H1 (cell line): ENCODE data around the gene MTM1. TPM values are rescaled to one million over a fixed set of nuclear protein-coding genes. Genes with fewer than 3 reads are reported as not detected.

Source experiments
- CTCF ChIA-PET: fragments of 300-600 bp; sonication (Branson Sonifier 250); formaldehyde crosslinking; loops from one replicate; lab custom pipeline; 2021; ENCODE audit not compliant: partially characterized antibody; lab: Charles Lee
- POLR2A ChIA-PET: fragments of 300-600 bp; sonication (Branson Sonifier 250); formaldehyde crosslinking; loops from one replicate; lab custom pipeline; 2021; ENCODE audit warnings: inconsistent platforms; ENCODE audit not compliant: partially characterized antibody; lab: Charles Lee
- DNase-seq, 2 experiments: peaks; one replicate each; pipeline versions ENCODE4 v3.0.0 to v3.0.0-alpha.2; 2010 to 2022; ENCODE audit warnings: low spot score in 2 of 2, low read depth in 1 of 2, mixed read lengths in 1 of 2
- FAIRE-seq: peaks from 2 replicates; lab custom pipeline; 2011; peaks lifted over from hg19 to GRCh38; lab: Jason Lieb, UNC
- H2AFZ ChIP-seq: 2 replicates; pipeline ENCODE4 v1.8.1; 2012; ENCODE audit warnings: low read length, inconsistent platforms
- H2AK5ac ChIP-seq: 2 replicates; pipeline ENCODE4 v1.6.1; 2013; ENCODE audit warnings: low read depth, low read length
- H2BK120ac ChIP-seq: replicated peaks from 2 replicates; pipeline ENCODE3; 2013; ENCODE audit warnings: low read depth, low read length, inconsistent platforms
- H2BK12ac ChIP-seq: 2 replicates; pipeline ENCODE4 v1.6.1; 2013; ENCODE audit warnings: low read depth, low read length
- H2BK15ac ChIP-seq: 2 replicates; pipeline ENCODE4 v1.6.1; 2013; ENCODE audit warnings: low read length
- H2BK20ac ChIP-seq: 2 replicates; pipeline ENCODE4 v1.6.1; 2013; ENCODE audit warnings: low read length
- H2BK5ac ChIP-seq: 2 replicates; pipeline ENCODE4 v1.6.1; 2013; ENCODE audit warnings: low read depth, low read length
- H3K14ac ChIP-seq: 2 replicates; pipeline ENCODE4 v1.6.1; 2013; ENCODE audit warnings: inconsistent platforms; ENCODE audit not compliant: insufficient read length
- H3K18ac ChIP-seq: 2 replicates; pipeline ENCODE4 v1.6.1; 2013; ENCODE audit warnings: low read length; ENCODE audit errors: extremely low read depth
- H3K23ac ChIP-seq: 2 replicates; pipeline ENCODE4 v1.6.1; 2013; ENCODE audit warnings: inconsistent platforms; ENCODE audit not compliant: insufficient read length
- H3K23me2 ChIP-seq: 2 replicates; pipeline ENCODE4 v1.6.1; 2013; ENCODE audit warnings: low read depth, low read length
- H3K27ac ChIP-seq: 2 replicates; pipeline ENCODE4 v1.6.1; 2011; ENCODE audit warnings: low read depth, low read length, inconsistent platforms
- H3K27me3 ChIP-seq, 4 experiments: replicated peaks in 1 of 4; 1 replicate in 1 of 4; 2 replicates in 3 of 4; pipeline versions ENCODE4 v1.6.1 to v1.8.1; 2011 to 2013; ENCODE audit warnings: low read length in 3 of 4, mild to moderate bottlenecking in 3 of 4, inconsistent platforms in 2 of 4, mixed read lengths in 2 of 4, moderate library complexity in 1 of 4; ENCODE audit not compliant: control insufficient read depth in 3 of 4, insufficient read depth in 3 of 4; ENCODE audit errors: extremely low read depth in 1 of 4
- H3K36me3 ChIP-seq, 4 experiments: 2 replicates each; pipeline versions ENCODE4 v1.6.1 to v1.8.1; 2011 to 2013; ENCODE audit warnings: mild to moderate bottlenecking in 4 of 4, low read length in 3 of 4, moderate library complexity in 2 of 4, control low read depth in 1 of 4, inconsistent platforms in 1 of 4; ENCODE audit not compliant: insufficient read depth in 4 of 4, control insufficient read depth in 2 of 4
- H3K4ac ChIP-seq: replicated peaks from 2 replicates; pipeline ENCODE3; 2013; ENCODE audit warnings: low read length, low read depth, mixed read lengths, inconsistent platforms; ENCODE audit not compliant: insufficient read length
- H3K4me1 ChIP-seq, 4 experiments: replicated peaks in 1 of 4; 1 replicate in 1 of 4; 2 replicates in 3 of 4; pipeline versions ENCODE4 v1.6.1 to v1.8.1; 2011 to 2013; ENCODE audit warnings: low read length in 3 of 4, inconsistent platforms in 2 of 4, mixed read lengths in 1 of 4; ENCODE audit not compliant: insufficient read depth in 4 of 4, control insufficient read depth in 3 of 4
- H3K4me2 ChIP-seq, 2 experiments: 2 replicates each; pipeline versions ENCODE4 v1.6.1 to v1.8.1; 2011 to 2013; ENCODE audit warnings: low read depth in 2 of 2, low read length in 2 of 2, control low read depth in 1 of 2, inconsistent platforms in 1 of 2, mild to moderate bottlenecking in 1 of 2; ENCODE audit not compliant: insufficient read depth in 1 of 2
- H3K4me3 ChIP-seq, 4 experiments: fragments of 200-600, 300-600 bp in 1 of 4; sonication (generic), shearing (Covaris generic), sonication (Bioruptor Twin) in 1 of 4; 2 replicates each; pipeline versions ENCODE4 v1.5.1 to v1.8.1; 2011 to 2016; ENCODE audit warnings: low read length in 4 of 4, low read depth in 3 of 4, control low read depth in 2 of 4, inconsistent platforms in 2 of 4, mild to moderate bottlenecking in 2 of 4, mixed read lengths in 1 of 4, moderate library complexity in 1 of 4; ENCODE audit not compliant: insufficient read depth in 2 of 4; ENCODE audit errors: extremely low read depth in 1 of 4
- H3K56ac ChIP-seq: replicated peaks from 2 replicates; pipeline ENCODE3; 2013; ENCODE audit warnings: low read depth, mild to moderate bottlenecking, mixed read lengths, low read length, inconsistent platforms; ENCODE audit not compliant: insufficient read length
- H3K79me1 ChIP-seq: 2 replicates; pipeline ENCODE4 v1.6.1; 2013; ENCODE audit warnings: low read depth, low read length, control low read depth
- H3K79me2 ChIP-seq, 2 experiments: 2 replicates each; pipeline versions ENCODE4 v1.6.1 to v1.8.1; 2012 to 2013; ENCODE audit warnings: low read length in 2 of 2, mild to moderate bottlenecking in 2 of 2, inconsistent platforms in 1 of 2; ENCODE audit not compliant: insufficient read depth in 2 of 2, control insufficient read depth in 1 of 2
- H3K9ac ChIP-seq, 4 experiments: replicated peaks in 1 of 4; 1 replicate in 1 of 4; 2 replicates in 3 of 4; pipeline versions ENCODE4 v1.6.1 to v1.8.1; 2011 to 2013; ENCODE audit warnings: low read depth in 3 of 4, low read length in 3 of 4, control low read depth in 2 of 4, mild to moderate bottlenecking in 2 of 4, moderate library complexity in 2 of 4, inconsistent platforms in 1 of 4; ENCODE audit errors: extremely low read depth in 1 of 4
- H3K9me3 ChIP-seq, 2 experiments: 2 replicates each; pipeline versions ENCODE4 v1.6.1 to v1.8.1; 2012 to 2013; ENCODE audit warnings: mild to moderate bottlenecking in 2 of 2, moderate library complexity in 2 of 2, control low read depth in 1 of 2, inconsistent platforms in 1 of 2, low read depth in 1 of 2, low read length in 1 of 2, mixed read lengths in 1 of 2; ENCODE audit not compliant: insufficient read depth in 2 of 2
- H4K20me1 ChIP-seq, 2 experiments: replicated peaks in 1 of 2; 2 replicates each; pipeline versions ENCODE3 to v1.8.1; 2011 to 2013; ENCODE audit warnings: inconsistent platforms in 2 of 2, low read length in 2 of 2, mild to moderate bottlenecking in 1 of 2; ENCODE audit not compliant: insufficient read depth in 2 of 2, control insufficient read depth in 1 of 2
- H4K5ac ChIP-seq: 2 replicates; pipeline ENCODE4 v1.6.1; 2013; ENCODE audit warnings: low read length, low read depth, mixed read lengths, inconsistent platforms; ENCODE audit not compliant: insufficient read length
- H4K8ac ChIP-seq: 2 replicates; pipeline ENCODE4 v1.8.0; 2013; ENCODE audit warnings: mild to moderate bottlenecking, moderate library complexity, low read length, inconsistent platforms; ENCODE audit not compliant: insufficient read depth; ENCODE audit errors: extremely low read depth
- H4K91ac ChIP-seq: replicated peaks from 2 replicates; pipeline ENCODE3; 2013; ENCODE audit warnings: low read length, mixed read lengths, inconsistent platforms; ENCODE audit not compliant: insufficient read length
- ASH2L ChIP-seq: fragments of 200-600, 300-600 bp; sonication (generic); IDR thresholded peaks from one replicate; pipeline ENCODE4 v1.7.1; 2017; ENCODE audit warnings: low read length
- SAP30 ChIP-seq: fragments of 300-600 bp; sonication (generic); IDR thresholded peaks from 2 replicates; pipeline ENCODE4 v1.7.1; 2012; ENCODE audit warnings: low read length, moderate library complexity, mild to moderate bottlenecking, inconsistent platforms; ENCODE audit not compliant: insufficient read depth, insufficient replicate concordance
- TCF12 ChIP-seq: IDR thresholded peaks from 2 replicates; pipeline ENCODE4 v1.6.1; 2011; ENCODE audit warnings: low read depth, mild to moderate bottlenecking, low read length
- WGBS, 2 experiments: shearing (Covaris generic) in 1 of 2; methylation state at CpG; one replicate each; pipeline versions ENCODE4 v1.1.6 to v1.1.7; 2013 to 2015; ENCODE audit warnings: low lambda C conversion rate in 2 of 2, mixed read lengths in 2 of 2, inconsistent platforms in 1 of 2, low coverage in 1 of 2, missing lambda C conversion rate in 1 of 2; ENCODE audit not compliant: insufficient replicate concordance in 2 of 2, insufficient coverage in 1 of 2, insufficient read length in 1 of 2; ENCODE audit errors: extremely low coverage in 1 of 2, missing lambda C conversion rate in 1 of 2; 5-methylcytosine and 5-hydroxymethylcytosine counted together
- polyA plus RNA-seq, 7 experiments: library from polyadenylated mRNA; depleted of rRNA in 3 of 7; stranded (reverse) in 5 of 7; unstranded in 2 of 7; fragments of >200 nt in 5 of 7; fragments of 200-250 nt in 2 of 7; gene quantifications; 1 replicate in 5 of 7; 2 replicates in 1 of 7; 4 replicates in 1 of 7; pipeline versions ENCODE4 v1.2.1 to v1.2.3, GENCODE V29; 2011 to 2013; ENCODE audit warnings: missing spikeins in 2 of 7, mixed read lengths in 2 of 7
- total RNA-seq: library from RNA; stranded (reverse); fragmentation: NEBNext Ultra II Directional; extraction: Animal tissue kit (Norgen Biotek cat#: 25700); gene quantifications from 2 replicates; pipeline ENCODE4 v1.2.1, GENCODE V29; 2021

The MTM1 gene
- total and polyA plus RNA-seq, 2 of the 8 experiments (the other 6 are each of a cell fraction or from before 2014, with no cell fraction given), result 2.3 to 8.4 TPM

DNA sequence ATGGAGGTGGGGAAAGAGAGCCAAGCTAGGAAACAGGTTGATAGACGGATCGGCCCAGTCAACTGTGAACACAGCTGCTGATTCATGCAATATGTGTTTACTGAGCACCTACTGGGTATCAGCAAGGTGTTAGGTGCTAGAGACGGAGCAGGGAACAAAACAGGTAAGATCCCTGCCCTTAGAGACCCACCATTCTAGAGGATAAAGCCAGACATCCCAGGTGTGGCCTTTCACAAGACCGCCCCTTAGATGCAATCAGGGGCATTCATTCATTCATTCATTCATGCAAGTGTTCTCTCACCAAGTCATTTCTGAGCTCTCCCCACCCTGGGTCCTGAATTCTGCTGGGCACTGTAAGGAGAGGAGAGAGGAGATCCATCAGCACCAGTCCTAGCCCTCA lies 20.2 kb upstream of the MTM1 start:
- Histone ChIP-seq H3K9ac (no peak overlapping the region), H3K36me3 (no peaks in the 10 kb centered on the region), H3K56ac (no peak overlapping the region), H4K91ac (no peak overlapping the region), H3K79me1 (no peaks in the 10 kb centered on the region), H3K14ac (no peak overlapping the region), H2AK5ac (no peak overlapping the region), H3K9me3 (no peaks in the 10 kb centered on the region), H3K23me2 (no peaks in the 10 kb centered on the region; the same call in 1 of the 2 replicates), H2BK15ac (no peak overlapping the region), H3K23ac (no peak overlapping the region), H2BK12ac (no peak overlapping the region), H3K4me1 (peaks cover 0 to 9% (median 3%) of the 10 kb centered on the region in 4 experiments; a peak in 3 of 7 replicates), H2BK120ac (no peak overlapping the region), H3K4me2 (peak overlapping the region; percentile 61 to 63), H4K20me1 (no peaks in the 10 kb centered on the region), H3K4me3 (peak overlapping the region in 2 of 4 experiments; percentile 12 to 49; a peak in 3 of 8 replicates), H2AFZ (peak overlapping the region; percentile 70; the same call in 1 of the 2 replicates), H3K27ac (no peak overlapping the region), H3K79me2 (no peaks in the 10 kb centered on the region), H2BK20ac (no peak overlapping the region), H3K27me3 (peaks cover 0 to 39% (median 22%) of the 10 kb centered on the region in 4 experiments; a peak in 6 of 7 replicates), H4K8ac (peak overlapping the region; percentile 71), H4K5ac (no peak overlapping the region), H3K18ac (no peak overlapping the region), H3K4ac (no peak overlapping the region), H2BK5ac (no peak overlapping the region)
- FAIRE-seq, result no peak
- POLR2A ChIA-PET, result interaction anchor here (0.7 to 1.3 kb wide), 4 partner anchors 15 to 39 kb away, joined by 3 to 4 read pairs (median 4); no protein-coding TSS in a partner anchor
- CTCF ChIA-PET, result interaction anchor here (0.8 kb wide), 1 partner anchor 39 kb away, joined by 4 read pairs; no protein-coding TSS in a partner anchor
- no peak for DNase-seq
- WGBS, 2 experiments, result 65% methylated on average over 3 of the region's 4 CpGs; no CpG with 5 or more reads in 1 of the 2 experiments
- TF ChIP-seq ASH2L, result no peak
- TF ChIP-seq TCF12, result peak; percentile 88
- no peak for TF ChIP-seq SAP30
